HL-60 (cell line): ENCODE data around the gene SPSB3.

Experiments used
- CTCF ChIP-seq: IDR thresholded peaks from one replicate; pipeline ENCODE4 v1.5.1; 2011; ENCODE audit warnings: low read length, control low read depth, inconsistent platforms; ENCODE audit not compliant: insufficient read depth
- GABPA ChIP-seq: IDR thresholded peaks from 2 replicates; pipeline ENCODE4 v1.6.1; 2012; ENCODE audit warnings: low read depth
- POLR2AphosphoS5 ChIP-seq: IDR thresholded peaks from 2 replicates; pipeline ENCODE4 v1.6.1; 2012; ENCODE audit warnings: low read depth
- REST ChIP-seq: IDR thresholded peaks from 2 replicates; pipeline ENCODE4 v1.6.1; 2012; ENCODE audit warnings: low read depth; ENCODE audit not compliant: insufficient replicate concordance
- SPI1 ChIP-seq: IDR thresholded peaks from 2 replicates; pipeline ENCODE4 v1.6.1; 2012; ENCODE audit warnings: low read depth, mild to moderate bottlenecking, borderline replicate concordance

GRCh38 chr16:1817716-1818115, 35.3 kb upstream of the SPSB3 start:
- TF ChIP-seq CTCF (no peak), POLR2AphosphoS5 (no peak), SPI1 (no peak), GABPA (no peak), REST (no peak)
